NAMALWA (cell line): ENCODE measurements around the gene ETV2.
"Not testable (repeated sequence)": the region's sequence is repeated elsewhere in the genome, so short reads cannot be mapped to it uniquely, and the experiment has no call there.

Experiments
- DNase-seq: peaks from one replicate; pipeline ENCODE4 v3.0.0-alpha.2; 2015; ENCODE audit warnings: low spot score

ETV2 gene

DNA sequence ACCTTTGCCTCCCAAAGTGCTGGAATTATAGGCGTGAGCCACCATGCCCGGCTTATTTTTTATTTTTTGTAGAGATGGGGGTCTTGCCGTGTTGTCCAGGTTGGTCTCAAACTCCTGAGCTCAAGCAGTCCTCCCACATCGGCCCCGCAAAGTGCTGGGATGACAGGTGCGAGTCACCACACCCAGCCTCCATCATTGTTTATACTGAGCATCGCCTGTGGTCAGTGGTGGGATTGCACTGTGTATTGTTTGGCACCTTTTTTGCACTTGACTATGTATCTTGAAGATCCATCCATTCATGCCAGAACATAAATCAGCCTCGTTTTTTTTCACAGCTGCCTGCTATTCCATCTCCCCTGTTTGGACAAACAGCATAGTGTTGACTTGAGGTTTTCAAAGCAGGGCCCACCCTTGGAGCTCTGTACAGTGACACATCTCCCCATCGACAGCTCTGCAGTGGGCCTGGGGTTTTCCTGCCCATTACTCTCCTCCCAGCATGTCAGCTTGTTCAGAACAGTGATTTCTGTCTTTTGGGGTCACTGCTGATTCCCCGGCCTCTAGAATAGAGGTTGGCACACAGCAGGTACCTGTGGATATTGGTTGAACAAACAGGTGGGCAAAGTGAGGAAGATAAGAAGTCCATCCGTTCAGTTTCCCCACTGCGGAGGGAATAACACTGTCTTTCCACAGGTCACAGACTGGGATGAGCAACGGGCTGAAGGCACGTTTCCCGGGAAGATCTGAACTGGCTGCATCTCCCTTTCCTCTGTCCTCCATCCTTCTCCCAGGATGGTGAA lies 16.6 kb downstream of the ETV2 start:
- no peak for DNase-seq

DNA sequence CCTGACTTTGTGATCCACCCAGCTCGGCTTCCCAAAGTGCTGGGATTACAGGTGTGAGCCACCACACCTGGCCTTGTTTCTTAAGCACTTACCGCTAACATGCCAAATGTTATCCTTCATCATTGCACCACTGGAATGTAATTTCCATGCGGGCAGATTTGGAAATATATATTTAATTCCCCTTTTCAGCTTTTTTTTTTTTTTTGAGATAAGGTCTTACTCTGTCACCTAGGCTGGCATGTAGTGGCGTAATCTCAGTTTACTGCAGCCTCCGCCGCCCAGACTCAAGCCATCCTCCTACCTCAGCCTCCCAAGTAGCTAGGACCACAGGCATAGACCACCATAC lies 20.4 kb downstream of the ETV2 start:
- DNase-seq, result no peak

DNA sequence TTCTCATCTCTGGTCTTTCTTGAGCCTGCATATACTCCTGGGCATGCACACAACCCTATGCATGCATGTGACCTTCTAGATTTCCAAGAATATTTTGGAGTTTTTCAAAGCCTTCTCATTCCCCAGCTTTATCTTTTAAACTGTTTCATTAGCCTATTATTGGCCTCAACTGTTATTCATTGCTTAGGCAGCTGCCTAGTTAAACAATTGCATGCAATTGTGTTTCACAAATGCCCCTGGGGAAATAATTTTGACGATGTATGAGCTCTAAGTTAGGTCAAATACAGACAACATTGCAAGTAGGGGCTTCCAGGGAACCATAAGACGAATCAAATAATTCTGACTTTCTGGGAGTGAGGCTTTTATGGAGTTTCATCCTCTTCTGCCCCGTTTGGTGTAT lies 22.4 kb downstream of the ETV2 start:
- no peak for DNase-seq

DNA sequence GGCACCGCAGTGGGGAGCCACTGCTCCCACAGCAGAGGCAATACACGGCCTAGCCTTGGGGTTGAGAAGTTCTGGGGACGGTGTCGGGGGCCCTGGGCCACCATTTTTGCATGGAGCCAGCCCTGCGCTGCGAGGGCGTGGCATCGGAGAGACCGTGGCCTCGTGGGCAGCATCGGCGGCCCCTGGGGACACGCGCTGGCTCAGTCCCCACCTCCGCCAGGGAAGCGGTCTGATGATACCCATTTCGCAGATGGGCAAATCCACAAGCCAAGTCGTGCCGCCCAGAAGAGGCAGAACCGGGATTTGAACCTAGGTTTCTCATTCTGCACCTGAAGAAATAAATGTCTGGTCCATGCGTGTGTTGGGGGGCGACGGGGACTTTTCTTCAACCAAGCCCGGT lies 23.6 kb downstream of the ETV2 start:
- DNase-seq, result no peak

DNA sequence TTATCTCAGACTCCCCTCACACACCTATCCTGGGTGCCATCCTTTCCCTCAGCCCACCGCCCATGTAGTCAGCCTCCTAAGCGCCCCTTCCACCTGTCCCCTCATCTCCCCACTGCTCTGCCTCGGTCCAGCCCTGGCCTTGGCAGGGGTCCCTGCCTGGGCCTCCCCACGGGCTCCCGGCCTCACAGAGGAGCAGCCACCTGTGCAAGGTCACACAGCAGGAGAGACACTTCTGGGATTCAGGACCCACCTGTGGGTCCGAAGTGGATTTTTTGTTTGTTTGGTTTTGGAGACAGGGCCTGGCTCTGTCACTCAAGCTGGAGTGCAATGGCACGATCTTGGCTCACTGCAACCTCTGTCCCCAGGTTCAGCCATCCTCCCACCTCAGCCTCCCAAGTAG lies 24.1 kb downstream of the ETV2 start:
- DNase-seq, result no peak

DNA sequence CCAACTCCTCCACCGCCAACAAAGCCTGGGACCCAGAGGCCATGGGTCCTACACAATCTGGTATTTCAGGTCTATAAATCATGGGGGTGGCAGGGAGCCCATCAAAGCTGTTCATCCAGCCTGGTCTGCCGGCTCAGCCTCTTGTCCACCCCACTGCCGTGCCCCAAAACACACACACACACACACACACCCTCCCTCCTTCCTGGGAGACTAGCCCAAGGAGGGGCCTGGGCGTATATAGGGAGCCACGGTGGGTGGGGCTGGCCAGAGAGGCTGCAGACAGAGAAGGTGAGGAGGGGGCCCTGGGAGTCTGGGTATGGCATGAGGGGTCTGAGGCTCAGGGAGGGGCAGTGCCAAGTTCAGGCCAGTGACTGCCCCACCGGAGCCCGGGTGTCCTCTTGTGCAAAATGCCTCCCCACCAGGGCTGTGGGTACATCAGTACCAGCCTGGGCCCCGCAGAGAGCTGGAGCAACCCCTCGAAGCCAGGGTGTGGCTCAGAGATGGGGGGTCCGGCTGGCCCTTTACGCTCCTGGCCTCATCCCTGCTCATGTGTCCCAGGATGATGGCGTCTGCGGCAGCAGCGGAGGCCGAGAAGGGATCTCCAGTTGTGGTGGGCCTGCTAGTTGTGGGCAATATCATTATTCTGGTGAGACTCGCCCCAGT lies 24.8 kb downstream of the ETV2 start, which contains the start of gene UPK1A:
Gene UPK1A, plus strand, starts transcription at position 267 of the 663 bp plus-strand sequence. Its CDS starts 296 bp downstream, at position 563.
- no peak for DNase-seq

DNA sequence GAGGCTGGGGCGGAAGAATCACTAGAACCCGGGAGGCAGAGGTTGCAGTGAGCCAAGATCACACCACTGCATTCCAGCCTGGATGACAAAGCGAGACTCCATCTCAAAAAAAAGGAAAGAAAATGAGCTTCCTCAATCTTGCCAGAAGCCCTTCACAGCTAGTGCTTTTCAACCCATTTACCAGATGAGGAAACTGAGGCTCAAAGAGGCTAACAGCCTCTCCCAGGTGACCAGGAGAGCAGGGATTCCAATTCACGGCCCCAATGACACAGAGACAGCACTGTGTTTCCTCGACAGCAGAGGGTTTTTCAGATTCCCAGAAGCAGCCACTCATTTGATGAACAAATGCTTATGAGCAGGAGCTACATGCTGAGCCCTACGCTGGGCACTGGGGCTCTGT lies 28.0 kb downstream of the ETV2 start:
- DNase-seq, result no peak

DNA sequence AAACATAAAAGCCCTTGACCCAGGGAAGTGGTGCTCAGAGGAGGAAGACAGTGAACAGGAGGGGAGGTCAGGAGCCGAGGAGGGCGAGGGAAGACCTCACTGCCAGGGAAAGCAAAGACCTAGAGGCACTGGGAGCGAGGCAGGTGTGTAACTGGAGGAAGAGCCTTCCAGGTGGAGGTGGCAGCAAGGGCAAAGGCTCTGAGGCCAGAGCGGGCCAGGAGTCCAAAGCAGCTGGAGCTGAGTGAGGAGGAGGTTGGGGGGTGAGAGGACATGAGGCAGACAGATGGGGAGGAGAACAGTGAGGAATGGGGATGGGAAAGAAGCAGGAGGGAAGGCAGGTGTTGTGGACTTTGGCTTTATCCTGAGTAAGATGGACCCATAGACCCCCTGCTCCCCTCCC lies 28.4 kb downstream of the ETV2 start:
- no peak for DNase-seq

DNA sequence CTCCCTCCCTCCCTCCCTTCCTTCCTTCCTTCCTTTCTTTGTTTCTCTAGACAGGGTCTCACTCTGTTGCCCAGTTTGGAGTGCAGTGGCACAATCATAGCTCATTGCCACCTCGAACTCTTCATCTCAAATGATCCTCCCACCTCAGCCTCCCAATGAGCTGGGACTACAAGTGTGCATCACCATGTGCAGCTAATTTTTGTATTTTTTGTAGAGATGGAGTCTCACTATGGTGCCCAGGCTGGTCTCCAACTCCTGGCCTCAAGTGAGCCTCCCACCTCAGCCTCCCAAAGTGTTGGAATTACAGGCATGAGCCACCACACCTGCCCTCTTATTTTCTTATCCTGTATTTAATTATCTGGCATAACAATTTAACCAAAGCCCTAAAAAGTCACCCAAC lies 29.1 kb downstream of the ETV2 start:
- no peak for DNase-seq

DNA sequence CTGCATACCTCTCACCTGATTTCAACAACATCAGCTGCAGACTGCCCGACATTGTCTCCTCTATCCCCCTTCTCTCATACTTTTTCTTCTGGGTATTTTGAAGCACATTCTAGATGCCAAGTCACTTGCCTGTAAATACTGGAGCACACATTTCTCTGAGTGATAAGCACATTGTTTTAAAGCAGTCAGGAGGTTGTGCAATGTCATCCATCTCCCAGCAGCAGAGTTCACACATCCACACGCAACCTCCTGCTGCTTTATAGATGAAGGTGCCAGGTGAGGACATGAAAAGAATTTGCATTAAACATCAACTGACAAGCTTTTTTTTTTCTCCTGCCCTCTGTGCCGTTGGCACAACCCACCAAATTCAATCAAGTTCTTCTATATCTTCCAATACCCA lies 30.3 kb downstream of the ETV2 start:
- DNase-seq, result no peak

DNA sequence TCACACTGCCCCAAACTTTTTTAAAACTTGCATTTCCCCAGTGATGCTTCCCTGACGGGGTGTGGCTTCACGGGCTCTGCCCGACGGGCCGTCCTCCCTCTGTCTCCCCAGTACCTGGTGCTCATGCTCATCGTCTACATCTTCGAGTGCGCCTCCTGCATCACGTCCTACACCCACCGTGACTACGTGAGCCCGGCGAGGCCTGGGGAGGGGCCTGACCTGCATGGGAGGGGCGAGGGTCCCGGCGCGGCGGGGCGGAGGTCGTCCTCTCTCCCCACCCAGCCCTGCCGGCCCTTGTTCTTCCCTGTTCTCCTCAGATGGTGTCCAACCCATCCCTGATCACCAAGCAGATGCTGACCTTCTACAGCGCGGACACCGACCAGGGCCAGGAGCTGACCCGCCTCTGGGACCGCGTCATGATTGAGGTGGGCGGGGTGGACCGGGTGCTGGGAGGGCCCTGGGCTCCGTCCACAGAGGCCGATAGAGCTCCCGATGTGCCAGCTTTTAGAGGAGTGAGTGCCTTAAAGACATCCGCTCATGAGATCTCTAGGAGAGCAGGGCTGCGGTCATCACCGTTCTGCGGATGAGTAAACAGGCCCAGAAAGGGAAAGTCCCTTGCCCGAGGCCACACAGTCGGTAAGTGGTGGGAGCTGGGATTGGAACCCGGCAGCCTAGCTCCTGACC lies 31.7 kb downstream of the ETV2 start:
- no peak for DNase-seq

DNA sequence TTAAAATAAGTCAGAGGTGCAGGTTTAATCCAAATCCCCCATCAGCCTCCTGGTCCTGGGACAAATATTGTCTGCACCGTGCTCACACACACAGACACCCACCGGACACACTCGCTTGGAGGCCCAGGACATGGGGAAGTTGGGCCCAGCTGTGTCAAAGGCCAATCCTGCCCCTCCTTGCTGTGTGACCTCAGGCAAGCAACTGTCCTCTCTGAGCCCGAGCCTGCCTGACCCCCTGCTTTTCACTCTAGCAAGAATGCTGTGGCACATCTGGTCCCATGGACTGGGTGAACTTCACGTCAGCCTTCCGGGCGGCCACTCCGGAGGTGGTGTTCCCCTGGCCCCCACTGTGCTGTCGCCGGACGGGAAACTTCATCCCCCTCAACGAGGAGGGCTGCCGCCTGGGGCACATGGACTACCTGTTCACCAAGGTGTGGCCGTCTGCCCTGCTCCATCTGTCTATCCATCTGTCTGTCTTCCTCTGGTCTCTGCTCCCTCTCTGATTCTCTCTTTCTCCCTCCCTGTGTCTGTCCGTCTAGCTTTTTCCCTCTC lies 34.1 kb downstream of the ETV2 start:
- DNase-seq, result no peak

DNA sequence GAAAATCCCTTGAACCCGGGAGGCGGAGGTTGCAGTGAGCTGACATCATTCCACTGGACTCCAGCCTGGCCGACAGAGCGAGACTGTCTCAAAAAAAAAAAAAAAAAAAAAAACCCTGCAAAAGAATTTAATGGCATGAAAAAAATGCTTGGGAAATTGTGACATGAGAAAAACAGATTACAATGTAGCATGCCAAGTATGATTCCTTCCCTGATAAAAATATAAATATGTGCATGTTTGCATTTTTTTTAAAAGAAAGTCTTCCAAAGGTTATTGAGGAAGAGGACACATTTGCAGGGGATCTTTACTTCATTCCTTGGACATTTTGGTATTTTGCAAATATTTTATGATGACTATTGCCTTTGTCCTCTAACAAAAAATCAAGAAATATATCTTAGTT lies 48.3 kb downstream of the ETV2 start:
- no peak for DNase-seq

DNA sequence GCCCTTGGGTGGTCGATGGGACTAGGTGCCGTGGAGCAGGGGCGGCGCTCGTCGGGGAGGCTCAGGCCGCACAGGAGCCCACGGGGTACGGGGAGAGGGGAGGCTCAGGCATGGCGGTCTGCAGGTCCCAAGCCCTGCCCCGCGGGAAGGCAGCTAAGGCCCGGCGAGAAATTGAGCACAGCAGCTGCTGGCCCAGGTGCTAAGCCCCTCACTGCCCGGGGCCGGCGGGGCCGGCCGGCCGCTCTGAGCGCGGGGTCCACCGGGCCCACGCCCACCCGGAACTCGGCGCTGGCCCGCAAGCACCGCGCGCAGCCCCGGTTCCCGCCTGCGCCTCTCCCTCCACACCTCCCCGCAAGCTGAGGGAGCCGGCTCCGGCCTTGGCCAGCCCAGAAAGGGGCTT lies 49.6 kb downstream of the ETV2 start:
- not testable (repeated sequence) for DNase-seq

DNA sequence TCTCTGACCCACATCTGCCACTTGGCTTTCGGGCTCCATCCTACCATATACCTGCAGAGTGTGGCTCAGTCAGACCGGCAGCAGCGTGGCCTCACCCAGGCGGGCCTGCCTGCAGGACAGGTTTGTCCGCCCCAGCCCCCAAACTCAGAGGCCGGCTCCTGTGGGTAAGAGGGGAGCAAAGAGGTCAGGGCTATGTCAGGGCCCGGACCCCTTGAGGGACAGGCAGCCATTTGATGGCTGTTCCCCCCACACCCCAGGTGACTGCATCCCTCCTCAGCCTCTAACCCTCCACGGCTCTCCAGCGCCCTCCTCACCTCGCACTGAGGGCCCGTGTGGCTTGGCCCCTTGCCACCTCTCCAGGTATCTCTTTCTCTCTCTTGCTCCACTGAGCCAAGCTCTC lies 50.5 kb downstream of the ETV2 start:
- no peak for DNase-seq

DNA sequence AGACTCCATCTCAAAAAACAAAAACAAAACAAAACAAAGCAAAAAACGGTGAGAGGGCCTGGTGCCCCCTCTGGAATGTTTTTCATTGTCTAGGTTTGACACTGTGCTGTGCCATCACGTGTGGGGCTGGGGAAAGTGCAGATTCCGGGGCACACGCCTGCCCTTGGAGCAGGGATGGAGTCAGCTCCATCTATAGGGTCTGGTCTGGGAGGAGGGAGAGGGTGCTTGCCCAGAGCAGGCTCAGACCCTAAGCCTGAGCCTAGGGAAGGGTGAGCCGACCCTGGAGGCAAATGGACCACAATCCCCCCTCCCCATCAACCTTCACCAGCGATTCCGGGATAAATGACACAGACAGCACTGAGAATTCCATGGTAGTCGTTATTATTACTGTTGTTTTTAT lies 51.9 kb downstream of the ETV2 start:
- DNase-seq, result no peak

DNA sequence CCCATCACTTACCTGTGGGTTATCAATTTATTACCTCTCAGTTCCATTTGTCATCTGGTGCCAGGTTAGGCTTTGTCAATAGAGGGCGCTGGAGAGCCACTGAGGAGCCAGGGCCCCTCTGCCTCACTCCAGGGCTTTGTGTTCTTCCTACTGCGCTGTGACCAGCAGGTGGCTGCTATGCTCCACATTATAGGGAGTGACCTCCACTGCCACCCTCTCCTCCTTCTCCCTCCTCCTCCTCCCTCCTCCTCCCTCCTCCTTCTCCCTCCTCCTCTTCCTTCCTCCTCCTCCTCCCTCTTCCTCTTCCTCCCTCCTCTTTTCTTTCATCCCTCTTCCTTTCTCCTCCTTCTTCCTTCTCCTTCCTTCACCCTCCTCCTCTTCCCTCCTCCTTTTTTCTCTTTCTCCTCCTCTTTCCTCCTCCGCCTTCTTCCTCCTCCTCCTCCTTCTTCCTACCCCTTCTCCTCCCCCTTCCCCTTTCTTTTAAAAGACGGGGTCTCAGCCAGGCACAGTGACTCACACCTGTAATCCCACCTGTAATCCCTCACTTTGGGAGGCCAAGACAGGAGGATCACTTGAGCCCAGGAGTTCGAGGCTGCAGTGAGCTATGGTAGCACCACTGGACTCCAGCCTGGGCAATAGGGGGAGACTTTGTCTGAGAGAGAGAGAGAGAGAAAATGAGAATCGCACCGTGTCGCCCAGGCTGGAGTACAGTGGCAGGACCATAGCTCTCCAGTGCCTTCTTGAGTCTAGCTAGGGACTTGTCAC lies 52.5 kb downstream of the ETV2 start:
- DNase-seq, result peak; percentile 93
